IMR-90 (cell line): ENCODE results near the gene MDH1.

Experiments
- BHLHE40 ChIP-seq: fragments of 150-350 bp; IDR thresholded peaks from 2 replicates; pipeline ENCODE4 v1.6.1; 2016; ENCODE audit warnings: mild to moderate bottlenecking, low read depth, low read length
- CEBPB ChIP-seq: IDR thresholded peaks from 2 replicates; pipeline ENCODE4 v1.6.1; 2012; ENCODE audit warnings: low read depth, low read length, improper control_type of control experiment
- CTCF ChIP-seq: conservative IDR thresholded peaks from 2 replicates; pipeline ENCODE4 v1.5.1; 2012; ENCODE audit warnings: mild to moderate bottlenecking, low read depth, low read length, improper control_type of control experiment
- ELK1 ChIP-seq: fragments of 150-350 bp; IDR thresholded peaks from 2 replicates; pipeline ENCODE4 v1.6.1; 2016; ENCODE audit warnings: low read depth, mild to moderate bottlenecking, low read length, moderate library complexity, borderline replicate concordance
- FOS ChIP-seq: fragments of 150-350 bp; IDR thresholded peaks from 2 replicates; pipeline ENCODE4 v1.6.1; 2016; ENCODE audit warnings: low read depth, low read length
- POLR2A ChIP-seq: IDR thresholded peaks from 2 replicates; pipeline ENCODE4 v1.6.1; 2012; ENCODE audit warnings: mild to moderate bottlenecking, low read depth, low read length
- RAD21 ChIP-seq: IDR thresholded peaks from 2 replicates; pipeline ENCODE4 v1.6.1; 2012; ENCODE audit warnings: low read length, improper control_type of control experiment
- RFX5 ChIP-seq: IDR thresholded peaks from 2 replicates; pipeline ENCODE4 v1.8.0; 2012; ENCODE audit warnings: low read depth, mild to moderate bottlenecking, low read length, moderate library complexity

DNA sequence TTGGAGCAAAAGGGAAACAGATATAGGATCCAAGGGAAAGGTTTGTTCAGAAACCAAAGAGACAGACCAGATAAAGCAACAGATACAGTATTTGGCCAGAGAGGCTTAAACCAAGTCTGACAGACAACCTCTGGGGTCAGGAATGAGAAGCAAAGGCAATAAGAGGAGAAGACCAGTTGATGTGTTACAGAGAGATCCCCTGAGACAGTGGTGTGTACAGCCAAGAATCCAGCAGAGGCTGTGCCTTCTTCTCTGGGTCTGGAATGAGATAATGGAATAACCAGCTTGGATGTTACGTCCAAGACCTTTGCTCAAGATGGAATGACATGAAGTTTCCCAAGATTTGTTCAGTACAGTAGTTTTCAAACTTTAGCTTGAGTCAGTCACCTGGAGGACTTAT, 61.1 kb downstream of the MDH1 start:
- TF ChIP-seq CTCF (no peak), CEBPB (no peak), BHLHE40 (no peak), FOS (no peak), RAD21 (no peak), POLR2A (no peak), ELK1 (no peak), RFX5 (no peak)
